Activated CD4-positive, CD25-positive, alpha-beta regulatory T cell treated with anti-CD3 and anti-CD28 coated beads, Interleukin-2, amount 50 U/mL, for 24 hours (primary cell): Measurements from ENCODE around the gene PHLDB2.

Experiments used
- ATAC-seq, 2 donors: fragments of 150-1000 bp; cut with Tn5 transposase; one replicate each; pipeline ENCODE4 v1.10.0; 2021; ENCODE audit warnings: mild to moderate bottlenecking in 1 of 2, moderate library complexity in 1 of 2

PHLDB2 gene

DNA sequence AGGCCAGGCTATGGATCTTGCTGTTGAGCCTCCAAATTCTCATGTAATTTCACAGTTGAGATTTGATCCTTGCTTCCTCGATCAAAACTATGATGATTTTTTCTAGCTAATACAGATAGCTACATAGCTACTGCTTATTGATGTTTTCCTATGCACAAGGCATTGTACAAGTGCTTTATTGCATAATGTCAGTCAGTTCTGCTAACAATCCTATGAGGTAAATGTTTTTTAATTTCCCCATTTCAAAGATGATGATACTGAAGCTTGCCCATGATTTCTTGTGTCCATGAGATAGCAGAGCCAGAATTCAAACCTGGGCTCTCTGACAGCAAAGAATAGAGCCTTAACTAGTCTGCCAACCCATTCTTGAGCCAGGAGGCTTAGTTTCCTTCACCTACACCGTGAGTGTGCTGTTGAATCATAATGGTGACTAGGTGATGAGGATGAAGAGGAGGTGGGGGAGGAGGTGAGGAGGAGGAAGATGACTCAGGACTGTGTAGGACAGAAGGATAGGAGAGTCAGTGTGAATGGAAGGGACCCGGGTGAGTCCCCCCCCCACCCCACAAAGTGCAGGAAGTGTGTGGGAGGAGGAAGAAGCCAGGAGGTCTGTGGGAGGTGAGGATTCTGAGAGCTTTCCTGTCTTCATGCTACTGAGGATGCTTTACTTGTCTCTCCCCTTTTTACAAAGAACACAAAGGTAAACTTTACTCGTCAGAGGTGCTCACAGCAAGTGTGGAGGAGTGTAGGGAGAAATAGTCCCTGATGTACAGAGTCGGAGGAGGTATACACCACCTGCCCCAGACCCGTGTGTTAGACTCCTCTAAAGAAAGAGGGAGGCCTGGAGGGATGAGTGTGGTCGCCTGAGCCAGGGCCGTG, 143.3 kb downstream of the PHLDB2 start:
- peak; percentile 93 to 94 for ATAC-seq

DNA sequence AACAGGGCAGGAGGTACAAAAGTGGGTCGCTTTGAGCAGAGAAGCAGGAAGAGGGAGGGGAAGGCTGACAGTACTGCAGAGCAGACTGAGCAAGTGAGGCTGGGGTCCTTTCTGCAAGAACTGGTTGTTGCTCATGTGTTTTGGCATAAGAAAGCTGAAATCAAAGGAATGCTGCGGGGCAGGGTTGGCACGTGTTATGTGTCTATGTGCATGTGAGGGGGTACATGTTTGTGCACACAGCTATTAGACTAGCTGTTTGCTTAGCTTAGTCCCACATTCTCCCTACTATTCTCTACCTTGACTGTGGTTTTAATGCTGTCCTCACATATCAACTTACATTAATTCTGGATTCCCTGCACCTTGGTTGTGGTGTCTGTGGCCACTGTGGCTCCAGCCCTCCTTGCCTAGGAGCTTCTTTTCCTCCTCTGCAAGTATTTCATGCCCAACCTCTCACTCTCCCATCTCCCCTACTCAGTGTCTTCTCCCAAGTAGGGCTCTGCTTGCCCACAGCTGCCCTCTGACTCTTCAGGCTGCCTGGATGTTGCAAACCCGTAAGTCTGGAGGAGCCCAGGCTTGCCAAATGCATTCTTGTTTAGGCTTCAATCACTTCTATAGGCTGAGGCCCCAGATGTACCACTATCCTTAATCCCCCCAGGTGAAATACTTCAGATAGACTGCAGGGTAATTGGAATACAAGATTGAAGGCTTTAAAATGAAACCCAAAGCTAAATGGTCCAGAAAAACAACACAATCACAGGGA, 144.4 kb downstream of the PHLDB2 start:
- ATAC-seq = no peak

DNA sequence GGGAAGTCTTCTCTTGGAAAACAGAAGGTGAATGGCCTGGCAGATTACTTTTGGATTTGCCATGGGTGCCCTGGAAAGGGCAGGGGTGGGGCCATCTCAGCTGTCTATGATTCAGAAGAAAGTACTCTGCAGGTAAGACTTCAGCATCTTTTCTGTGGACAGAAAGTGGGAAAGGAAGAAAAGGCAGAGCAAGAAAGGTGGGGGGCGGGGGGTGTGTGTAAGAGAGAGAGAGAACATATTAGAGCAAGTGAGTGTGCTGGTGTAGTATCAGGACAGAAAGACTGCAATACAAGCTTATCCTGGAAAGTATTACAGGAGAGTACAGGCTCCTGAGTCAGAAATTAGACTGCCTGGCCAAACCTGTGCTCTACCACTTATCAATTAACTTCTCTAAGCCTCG, 145.1 kb downstream of the PHLDB2 start:
- ATAC-seq = no peak

DNA sequence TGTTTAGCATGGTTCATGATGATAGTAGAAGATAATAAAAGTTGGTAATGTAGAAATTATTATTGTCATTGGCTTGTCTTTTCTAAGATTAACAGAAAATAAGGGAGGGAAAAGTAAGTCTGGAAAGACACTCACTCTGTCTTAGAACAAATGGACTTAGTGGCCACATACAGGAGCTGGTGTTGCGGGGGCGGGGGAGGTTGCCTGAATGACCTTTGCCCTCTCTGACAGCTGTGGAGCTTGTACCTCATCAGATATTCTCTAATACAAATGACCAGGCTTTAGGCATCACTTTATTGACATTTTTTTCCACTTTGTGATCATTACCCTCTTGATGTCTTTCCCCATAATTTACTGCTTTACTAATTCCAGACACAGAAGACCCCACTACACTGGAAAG, 145.6 kb downstream of the PHLDB2 start:
- no peak for ATAC-seq

DNA sequence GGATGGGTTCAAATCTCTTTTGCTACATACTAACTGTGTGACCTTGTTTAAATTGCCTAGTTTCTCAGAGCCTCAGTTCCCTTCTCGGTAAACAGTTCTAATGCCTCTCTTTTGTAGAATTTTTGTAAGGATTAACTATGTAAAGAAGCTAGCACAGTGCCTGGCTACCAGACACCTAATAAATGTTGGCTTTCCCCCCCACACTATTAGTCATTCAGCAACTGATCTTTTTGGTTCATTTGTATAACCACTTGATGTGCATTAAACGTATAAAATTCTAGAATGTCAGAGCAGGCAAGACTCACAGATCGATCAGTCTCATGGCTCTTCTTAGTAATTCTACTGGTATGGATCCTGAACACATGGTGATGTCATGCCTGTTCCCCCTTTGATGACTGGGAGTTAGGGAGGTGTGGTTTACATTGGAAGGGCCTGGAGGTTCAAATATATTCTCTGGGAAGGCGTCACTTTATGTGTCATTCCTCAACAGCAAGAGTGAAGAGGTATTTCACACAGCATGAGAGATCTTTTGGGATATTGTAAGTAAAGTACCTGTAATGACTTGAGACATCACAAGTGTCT, 146.1 kb downstream of the PHLDB2 start:
- peak; percentile 28 to 37 for ATAC-seq

DNA sequence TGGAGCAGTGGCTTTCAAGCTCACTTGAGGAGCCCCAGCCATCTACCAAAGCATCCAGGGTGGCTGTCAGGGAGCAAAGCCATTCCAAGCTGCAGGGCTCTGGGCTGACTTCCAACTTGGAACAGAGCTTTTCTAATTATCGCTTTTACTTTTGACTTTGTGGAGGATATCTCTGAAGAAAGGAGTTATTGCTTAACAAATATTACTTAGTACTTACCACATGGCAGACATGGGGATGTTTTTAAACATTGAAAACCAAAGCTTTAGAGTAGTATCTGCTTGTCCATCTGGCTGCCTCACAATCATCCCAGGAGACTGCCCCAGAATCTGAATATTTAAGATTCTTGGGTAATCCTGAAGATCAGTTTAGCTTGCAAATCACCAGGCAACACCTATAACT, 148.6 kb downstream of the PHLDB2 start:
- no peak for ATAC-seq

DNA sequence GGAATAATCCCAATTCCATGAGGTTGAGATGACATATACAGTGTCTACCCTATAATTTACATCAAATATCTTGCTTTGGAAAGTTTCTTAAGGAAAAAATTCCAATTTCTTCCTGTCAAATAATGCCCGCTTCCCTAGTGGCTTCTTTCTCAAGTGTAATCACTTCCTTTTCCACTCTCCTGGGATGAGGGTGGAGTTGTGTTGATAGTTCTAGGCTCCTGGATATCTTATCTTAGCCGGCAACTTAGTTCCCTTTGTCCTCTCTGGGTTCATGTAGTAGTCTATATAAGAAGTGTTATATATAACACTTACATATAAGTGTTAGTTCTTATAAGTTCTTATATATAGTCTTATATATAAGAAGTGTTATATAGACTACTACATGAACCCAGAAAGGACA, 150.6 kb downstream of the PHLDB2 start:
- no peak for ATAC-seq

DNA sequence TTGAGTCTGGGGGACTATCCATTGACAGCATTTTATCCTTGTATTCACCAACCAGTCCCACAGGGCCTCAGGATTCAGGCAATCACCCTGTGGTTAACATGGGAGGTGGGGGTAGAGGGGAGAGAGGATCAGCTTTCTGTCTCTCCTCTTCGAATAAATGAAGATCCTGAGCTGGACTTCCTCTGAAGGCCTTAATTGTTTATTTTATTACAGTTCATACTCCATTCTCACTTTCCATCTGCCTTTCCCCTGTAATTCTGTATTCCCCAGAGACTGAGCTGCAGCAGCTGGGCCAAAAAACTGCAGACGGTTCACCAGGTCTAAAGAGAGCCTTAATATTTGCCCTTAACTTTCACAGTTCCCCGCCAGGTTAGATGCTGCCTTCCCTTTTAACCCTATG, 151.6 kb downstream of the PHLDB2 start:
- no peak for ATAC-seq

DNA sequence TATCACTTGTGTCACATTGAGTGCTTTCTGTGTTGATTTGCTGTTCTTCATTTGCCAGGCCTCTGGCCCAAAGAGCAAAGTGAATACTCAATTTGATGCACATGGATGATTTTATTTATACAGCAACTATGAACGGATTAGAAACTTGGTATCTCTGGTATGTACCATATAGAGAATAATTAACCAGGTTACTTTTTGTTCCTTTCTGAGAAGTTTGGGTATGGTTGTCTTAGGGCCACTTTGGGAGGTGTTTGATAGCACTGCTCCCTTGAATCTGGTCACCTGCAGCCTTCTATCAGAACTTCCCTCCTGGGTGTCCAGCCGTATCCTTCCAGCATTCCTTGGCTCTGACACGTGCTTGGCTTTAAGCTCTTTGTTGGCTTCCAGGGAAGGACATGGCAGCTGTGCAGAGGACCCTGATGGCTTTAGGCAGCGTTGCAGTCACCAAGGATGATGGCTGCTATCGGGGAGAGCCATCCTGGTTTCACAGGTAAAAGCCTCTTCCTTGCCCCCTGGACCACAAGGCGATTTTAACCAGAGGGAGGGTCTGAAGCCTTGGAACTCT, 152.4 kb downstream of the PHLDB2 start:
- no peak for ATAC-seq

DNA sequence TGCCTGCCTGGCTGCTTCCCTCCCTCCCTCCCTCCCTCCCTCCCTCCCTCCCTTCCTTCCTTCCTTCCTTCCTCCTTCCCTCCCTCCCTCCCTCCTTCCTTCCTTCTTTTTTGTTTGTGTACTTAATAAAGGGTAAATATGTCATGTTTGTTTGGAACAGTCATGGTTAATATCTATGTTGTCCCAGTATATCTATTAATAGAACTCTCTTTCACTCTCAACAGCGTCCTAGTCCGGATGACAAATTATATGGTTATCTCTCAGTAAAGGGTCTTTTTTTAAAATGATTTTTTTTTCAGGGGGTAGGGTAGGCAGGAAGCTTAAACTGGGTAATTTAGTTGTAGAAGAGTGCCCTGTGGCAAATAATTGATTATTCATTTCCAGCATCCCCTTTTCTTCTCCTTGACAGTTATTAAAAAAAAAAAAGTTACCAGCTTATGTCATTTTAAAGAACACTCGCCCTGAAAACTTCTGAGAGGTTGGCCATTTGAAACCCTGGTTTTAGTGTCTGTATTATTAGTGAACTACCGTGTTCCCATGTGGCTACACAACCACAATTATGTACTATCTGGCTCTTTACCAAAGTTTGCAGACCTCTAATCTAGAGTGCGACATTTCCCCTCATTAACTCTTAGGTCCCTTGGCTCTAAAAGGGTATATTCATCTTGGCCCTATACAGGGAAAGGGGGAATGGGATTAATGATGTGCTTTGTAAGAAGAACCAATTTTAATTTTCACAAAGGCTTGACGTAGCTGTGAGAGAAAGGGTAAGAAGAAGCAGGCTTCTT, 153.3 kb downstream of the PHLDB2 start:
- no peak for ATAC-seq

DNA sequence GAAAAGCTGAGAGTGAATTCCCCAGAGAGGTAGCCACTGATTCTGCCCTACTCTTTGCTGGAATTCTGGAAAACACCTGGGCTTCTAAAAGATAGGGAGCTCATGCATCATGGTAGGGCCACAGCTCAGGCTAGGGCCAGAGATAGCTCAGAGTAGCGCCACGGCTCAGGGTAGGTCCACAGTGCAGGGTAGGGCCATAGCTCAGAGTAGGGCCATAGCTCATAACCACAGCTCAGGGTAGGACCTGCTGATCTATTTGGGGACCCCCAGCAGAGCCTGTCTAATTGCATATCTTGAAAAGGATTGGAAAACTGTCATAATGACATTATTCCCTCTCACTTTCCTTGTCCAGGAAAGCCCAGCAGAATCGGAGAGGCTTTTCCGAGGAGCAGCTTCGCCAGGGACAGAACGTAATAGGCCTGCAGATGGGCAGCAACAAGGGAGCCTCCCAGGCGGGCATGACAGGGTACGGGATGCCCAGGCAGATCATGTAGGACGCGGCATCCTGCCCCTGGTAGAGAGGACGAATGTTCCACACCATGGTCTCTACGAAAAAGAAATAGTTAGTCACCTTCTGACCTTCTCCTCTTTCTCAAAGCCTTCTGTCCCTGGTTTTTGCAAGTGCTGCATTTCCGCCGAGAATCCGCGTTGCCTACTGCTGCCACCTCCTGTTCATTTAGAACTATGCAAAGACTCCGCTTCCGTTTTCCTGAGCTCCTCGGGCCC, 154.2 kb downstream of the PHLDB2 start:
- ATAC-seq = peak; percentile 67 to 81

DNA sequence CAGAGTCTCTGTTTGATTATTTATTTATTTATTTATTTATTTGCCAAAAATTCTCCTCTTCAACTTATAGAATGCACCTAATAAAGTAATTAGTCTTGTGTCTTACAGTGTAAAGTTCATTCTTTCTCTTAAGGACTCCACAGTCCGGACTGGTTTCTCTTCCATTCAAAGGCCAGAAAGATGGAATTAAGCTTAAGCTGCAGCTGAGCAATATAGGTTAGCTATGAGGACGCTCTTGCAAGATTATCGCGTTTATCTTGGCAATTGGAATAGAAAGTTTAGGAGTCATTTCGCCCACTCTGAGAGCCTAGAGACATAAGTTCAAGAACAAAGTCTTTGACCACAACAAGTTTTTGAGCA, 154.7 kb downstream of the PHLDB2 start:
- no peak for ATAC-seq

DNA sequence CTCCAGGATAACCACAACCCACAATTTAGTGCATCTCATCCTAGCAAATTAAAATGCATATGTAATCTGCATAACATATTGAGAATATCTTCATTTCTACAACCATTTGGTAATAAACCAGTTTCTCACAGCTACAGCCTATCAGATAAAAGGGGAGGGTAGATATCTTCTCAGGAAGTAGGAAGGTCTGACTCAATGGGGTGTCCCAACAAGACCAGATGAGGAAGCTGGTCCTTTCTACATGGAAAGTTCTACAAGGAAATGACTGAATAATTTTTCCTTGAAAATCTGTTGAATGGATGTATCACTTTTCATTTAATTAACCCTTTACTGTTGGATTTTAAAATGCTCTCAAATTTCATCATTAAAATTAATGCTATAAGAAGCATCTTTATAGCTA, 158.0 kb downstream of the PHLDB2 start:
- ATAC-seq = no peak

DNA sequence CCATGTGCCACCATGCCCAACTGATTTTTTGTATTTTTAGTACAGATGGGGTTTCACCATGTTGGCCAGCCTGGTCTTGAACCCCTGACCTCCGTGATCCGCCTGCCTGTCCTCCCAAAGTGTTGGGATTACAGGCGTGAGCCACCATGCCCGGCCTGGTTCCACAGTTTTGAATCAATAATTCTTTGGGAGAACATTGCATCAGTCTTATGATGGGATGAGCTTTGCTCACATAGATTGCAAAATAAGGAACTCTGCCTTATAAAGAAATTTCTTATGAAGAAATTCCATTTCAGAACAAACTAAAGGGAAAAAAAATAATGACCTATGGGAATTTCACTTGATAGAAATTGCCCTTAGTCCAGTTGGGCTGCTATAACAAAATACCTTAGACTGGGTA, 159.6 kb downstream of the PHLDB2 start:
- no peak for ATAC-seq

DNA sequence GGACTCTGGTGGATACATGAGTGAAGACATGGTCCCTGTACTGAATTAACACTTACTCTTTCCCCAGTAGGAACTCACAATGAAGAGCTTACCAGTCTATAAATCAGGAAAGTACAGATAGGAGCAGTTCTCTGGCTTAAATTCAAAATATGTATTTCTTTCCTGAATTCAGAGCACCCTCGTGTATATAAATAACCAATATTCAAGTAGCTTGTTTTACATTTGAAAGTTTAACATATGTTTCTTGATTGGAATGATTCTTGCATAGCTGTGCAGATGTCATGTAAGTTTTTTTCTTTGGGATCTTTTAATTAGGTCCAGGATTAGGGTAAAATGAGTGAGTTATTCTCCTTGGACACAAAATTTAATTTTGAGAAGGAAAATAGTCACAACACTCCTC, 160.7 kb downstream of the PHLDB2 start:
- no peak for ATAC-seq

DNA sequence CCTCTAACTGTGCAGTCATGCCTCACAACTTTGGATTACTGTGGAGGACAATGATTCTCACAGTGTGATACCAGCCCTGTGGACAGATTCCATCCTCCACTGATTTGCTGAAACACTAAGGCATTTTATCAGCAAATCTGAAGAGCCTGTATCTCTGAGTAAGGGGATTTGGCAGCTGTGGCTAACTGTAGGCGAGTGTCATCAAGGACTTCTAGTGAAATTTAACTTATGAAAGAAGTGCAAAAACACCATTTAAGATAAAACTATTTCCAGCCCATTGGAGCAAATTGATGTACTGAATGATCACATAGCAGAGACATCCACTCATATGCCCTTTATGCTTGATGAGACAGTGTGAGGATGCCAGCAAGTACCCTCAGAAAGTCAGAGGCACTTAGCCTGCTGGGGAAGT, 161.6 kb downstream of the PHLDB2 start:
- no peak for ATAC-seq
